H9 (cell line): ENCODE data around the gene HOXA4. TPM values are rescaled to one million over a fixed set of nuclear protein-coding genes. Genes with fewer than 3 reads are reported as not detected.

Source experiments
- DNase-seq: peaks from one replicate; pipeline ENCODE4 v3.0.0-alpha.2; 2017
- H2AFZ ChIP-seq: one replicate; pipeline ENCODE4 v1.6.1; 2013; ENCODE audit warnings: mild to moderate bottlenecking, low read length, control low read depth, moderate library complexity
- H2AK5ac ChIP-seq: 2 replicates; pipeline ENCODE4 v1.6.1; 2013; ENCODE audit warnings: low read length, control low read depth, mixed read lengths; ENCODE audit not compliant: insufficient read length
- H2BK120ac ChIP-seq: one replicate; pipeline ENCODE4 v1.6.1; 2013; ENCODE audit warnings: low read depth, mild to moderate bottlenecking, low read length, control low read depth, inconsistent platforms; ENCODE audit not compliant: poor library complexity, severe bottlenecking
- H2BK12ac ChIP-seq: 2 replicates; pipeline ENCODE4 v1.6.1; 2013; ENCODE audit warnings: low read length, control low read depth, mixed read lengths, low read depth; ENCODE audit not compliant: insufficient read length
- H2BK15ac ChIP-seq: 2 replicates; pipeline ENCODE4 v1.6.1; 2013; ENCODE audit warnings: low read depth, low read length, control low read depth
- H2BK20ac ChIP-seq: one replicate; pipeline ENCODE4 v1.6.1; 2013; ENCODE audit warnings: low read depth, mild to moderate bottlenecking, low read length, control low read depth, inconsistent platforms; ENCODE audit not compliant: poor library complexity, severe bottlenecking
- H2BK5ac ChIP-seq: 2 replicates; pipeline ENCODE4 v1.6.1; 2013; ENCODE audit warnings: low read length, control low read depth, mixed read lengths; ENCODE audit not compliant: insufficient read length
- H3K14ac ChIP-seq: 2 replicates; pipeline ENCODE4 v1.6.1; 2013; ENCODE audit warnings: low read length, control low read depth; ENCODE audit not compliant: insufficient read depth
- H3K18ac ChIP-seq: 2 replicates; pipeline ENCODE4 v1.6.1; 2013; ENCODE audit warnings: low read depth, mild to moderate bottlenecking, mixed read lengths, low read length, control low read depth; ENCODE audit not compliant: insufficient read length
- H3K23ac ChIP-seq: 2 replicates; pipeline ENCODE4 v1.6.1; 2013; ENCODE audit warnings: low read length, control low read depth, mixed read lengths, low read depth; ENCODE audit not compliant: insufficient read length
- H3K23me2 ChIP-seq: 2 replicates; pipeline ENCODE4 v1.6.1; 2013; ENCODE audit warnings: low read depth, mild to moderate bottlenecking, mixed read lengths, low read length, control low read depth; ENCODE audit not compliant: insufficient read length, poor library complexity, severe bottlenecking
- H3K27ac ChIP-seq: 2 replicates; pipeline ENCODE4 v1.5.1; 2013; ENCODE audit warnings: low read length, control low read depth, mixed read lengths, low read depth; ENCODE audit not compliant: insufficient read length
- H3K27me3 ChIP-seq: 2 replicates; pipeline ENCODE4 v1.6.1; 2013; ENCODE audit warnings: low read length, control low read depth, inconsistent platforms; ENCODE audit not compliant: insufficient read depth
- H3K4ac ChIP-seq: 2 replicates; pipeline ENCODE4 v1.6.1; 2013; ENCODE audit warnings: low read depth, mild to moderate bottlenecking, control low read depth, inconsistent platforms, low read length, moderate library complexity
- H3K4me1 ChIP-seq: 2 replicates; pipeline ENCODE4 v1.6.1; 2013; ENCODE audit warnings: low read length, control low read depth, inconsistent platforms; ENCODE audit not compliant: insufficient read depth
- H3K4me2 ChIP-seq: 2 replicates; pipeline ENCODE4 v1.6.1; 2013; ENCODE audit warnings: low read length, control low read depth, mixed read lengths; ENCODE audit not compliant: insufficient read length, insufficient read depth
- H3K56ac ChIP-seq: 2 replicates; pipeline ENCODE4 v1.6.1; 2013; ENCODE audit warnings: low read depth, mild to moderate bottlenecking, mixed read lengths, low read length, control low read depth; ENCODE audit not compliant: insufficient read length
- H3K79me1 ChIP-seq: 2 replicates; pipeline ENCODE4 v1.6.1; 2013; ENCODE audit warnings: low read depth, mild to moderate bottlenecking, moderate library complexity, low read length, control low read depth, inconsistent platforms; ENCODE audit not compliant: insufficient read depth, poor library complexity, severe bottlenecking
- H3K79me2 ChIP-seq: 2 replicates; pipeline ENCODE4 v1.6.1; 2013; ENCODE audit warnings: low read length, control low read depth, inconsistent platforms; ENCODE audit not compliant: insufficient read depth
- H3K9ac ChIP-seq: 2 replicates; pipeline ENCODE4 v1.6.1; 2013; ENCODE audit warnings: low read length, control low read depth, mixed read lengths; ENCODE audit not compliant: insufficient read length; ENCODE audit errors: extremely low read depth
- H3K9me3 ChIP-seq: one replicate; pipeline ENCODE4 v1.6.1; 2013; ENCODE audit warnings: low read depth, low read length, inconsistent platforms; ENCODE audit not compliant: control insufficient read depth
- H3T11ph ChIP-seq: one replicate; pipeline ENCODE4 v1.6.1; 2013; ENCODE audit warnings: mild to moderate bottlenecking, low read length, control low read depth, inconsistent platforms
- H4K20me1 ChIP-seq: one replicate; pipeline ENCODE4 v1.6.1; 2013; ENCODE audit not compliant: control insufficient read depth, insufficient read length, insufficient read depth
- H4K5ac ChIP-seq: 2 replicates; pipeline ENCODE4 v1.6.1; 2013; ENCODE audit warnings: low read depth, mild to moderate bottlenecking, mixed read lengths, low read length, control low read depth; ENCODE audit not compliant: insufficient read length
- H4K8ac ChIP-seq: replicated peaks from 2 replicates; pipeline ENCODE4 v1.6.1; 2013; ENCODE audit warnings: low read length, control low read depth, mixed read lengths, low read depth; ENCODE audit not compliant: insufficient read length
- H4K91ac ChIP-seq: 2 replicates; pipeline ENCODE4 v1.6.1; 2013; ENCODE audit warnings: low read depth, mild to moderate bottlenecking, moderate library complexity, mixed read lengths, low read length, control low read depth; ENCODE audit not compliant: insufficient read length
- H3K27ac Mint-ChIP-seq, 3 experiments: 2 replicates in 2 of 3; 3 replicates in 1 of 3; pipeline ENCODE4 v1.8.0; 2020 to 2021; ENCODE audit warnings: mixed read lengths in 3 of 3, mild to moderate bottlenecking in 1 of 3, moderate library complexity in 1 of 3
- H3K27me3 Mint-ChIP-seq: 2 replicates; pipeline ENCODE4 v1.8.0; 2021; ENCODE audit warnings: low read depth, mild to moderate bottlenecking, moderate library complexity, mixed read lengths
- H3K36me3 Mint-ChIP-seq, 3 experiments: 2 replicates in 2 of 3; 3 replicates in 1 of 3; pipeline ENCODE4 v1.8.0; 2020 to 2021; ENCODE audit warnings: low read depth in 3 of 3, mixed read lengths in 3 of 3; ENCODE audit not compliant: insufficient read depth in 1 of 3
- H3K4me1 Mint-ChIP-seq, 2 experiments: 2 replicates each; pipeline ENCODE4 v1.8.0; 2020; ENCODE audit warnings: mixed read lengths in 2 of 2
- H3K4me3 Mint-ChIP-seq, 2 experiments: 2 replicates in 1 of 2; 3 replicates in 1 of 2; pipeline ENCODE4 v1.8.0; 2020 to 2021; ENCODE audit warnings: mild to moderate bottlenecking in 2 of 2, mixed read lengths in 2 of 2, moderate library complexity in 1 of 2
- H3K9me3 Mint-ChIP-seq, 2 experiments: 2 replicates in 1 of 2; 3 replicates in 1 of 2; pipeline ENCODE4 v1.8.0; 2020; ENCODE audit warnings: mild to moderate bottlenecking in 2 of 2, mixed read lengths in 2 of 2, moderate library complexity in 1 of 2
- WGBS: extraction: QIAGEN DNeasy Blood & Tissue Kit; methylation state at CpG from one replicate; pipeline ENCODE4 v1.1.7; 2013; ENCODE audit warnings: missing lambda C conversion rate, low lambda C conversion rate, mixed read lengths; ENCODE audit not compliant: insufficient read length; ENCODE audit errors: extremely low coverage; 5-methylcytosine and 5-hydroxymethylcytosine counted together
- total RNA-seq: library from RNA; stranded (reverse); gene quantifications from 2 replicates; pipeline ENCODE4 v1.2.1, GENCODE V29; 2021
- TF ChIP-seq, protein P1 (sequence below): fragments of 200-600 bp; sonication (generic); conservative IDR thresholded peaks from 3 replicates; pipeline ENCODE4 v1.8.0; 2021; ENCODE audit warnings: antibody characterized with exemption, mild to moderate bottlenecking

Gene HOXA4
- total RNA-seq, 1 experiment from 2014 or later, result not detected

DNA sequence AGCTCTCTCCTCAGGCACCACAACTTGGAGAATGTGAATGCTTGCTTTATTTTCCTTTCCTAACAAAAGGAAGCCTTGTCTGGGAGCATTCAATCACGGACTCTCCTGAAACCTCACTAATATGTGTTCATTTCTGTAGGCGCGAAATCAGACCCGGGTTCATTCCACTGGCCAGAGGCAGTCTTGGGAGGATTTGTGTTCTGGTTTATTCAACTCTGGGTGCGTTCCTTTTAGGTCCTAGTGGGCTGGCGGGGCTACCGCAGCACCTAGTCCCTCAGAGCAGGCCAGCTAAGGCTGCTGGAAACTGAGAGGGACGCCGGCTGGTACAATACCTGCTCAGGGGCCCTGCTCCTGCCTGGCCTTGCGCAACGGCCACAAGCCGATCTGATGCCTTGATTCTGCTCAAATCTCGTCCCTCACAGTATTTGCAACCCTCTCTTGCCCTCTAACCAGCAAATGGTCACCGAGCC, 7.5 kb downstream of the HOXA4 start:
- Histone ChIP-seq H2BK20ac (no peak overlapping the region), H3K27ac (no peak overlapping the region), H3K23ac (no peak overlapping the region), H2BK120ac (no peak overlapping the region), H3K79me1 (no peaks in the 10 kb centered on the region), H4K5ac (no peak overlapping the region), H3K27me3 (peaks cover 100% of the 10 kb centered on the region), H2AK5ac (no peak overlapping the region), H3K79me2 (no peaks in the 10 kb centered on the region), H3K4me1 (no peaks in the 10 kb centered on the region), H3K56ac (no peak overlapping the region), H2BK15ac (no peak overlapping the region), H4K20me1 (peaks cover 2% of the 10 kb centered on the region), H3K4me2 (no peak overlapping the region), H3K9me3 (no peaks in the 10 kb centered on the region), H3K14ac (no peak overlapping the region), H2AFZ (no peak overlapping the region), H4K8ac (no peak overlapping the region), H3T11ph (no peak overlapping the region), H2BK5ac (no peak overlapping the region), H3K4ac (no peak overlapping the region), H3K23me2 (no peaks in the 10 kb centered on the region), H2BK12ac (no peak overlapping the region), H3K18ac (no peak overlapping the region), H3K9ac (no peak overlapping the region), H4K91ac (no peak overlapping the region)
- H3K36me3 Mint-ChIP-seq, result peaks cover 0 to 5% (median 0%) of the 10 kb centered on the region in 3 experiments; a peak in 1 of 7 replicates
- DNase-seq, result no peak
- peaks cover 9 to 13% of the 10 kb centered on the region in 2 experiments; a peak in 4 of 5 replicates for H3K9me3 Mint-ChIP-seq
- WGBS, result no CpG with 5 or more reads among the region's 14 CpGs
- no peak overlapping the region for H3K27ac Mint-ChIP-seq
- H3K4me1 Mint-ChIP-seq, result peaks cover 0 to 12% of the 10 kb centered on the region in 2 experiments; a peak in 1 of 4 replicates
- H3K27me3 Mint-ChIP-seq, result peaks cover 100% of the 10 kb centered on the region
- H3K4me3 Mint-ChIP-seq, result no peak overlapping the region
- TF ChIP-seq, protein P1, sequence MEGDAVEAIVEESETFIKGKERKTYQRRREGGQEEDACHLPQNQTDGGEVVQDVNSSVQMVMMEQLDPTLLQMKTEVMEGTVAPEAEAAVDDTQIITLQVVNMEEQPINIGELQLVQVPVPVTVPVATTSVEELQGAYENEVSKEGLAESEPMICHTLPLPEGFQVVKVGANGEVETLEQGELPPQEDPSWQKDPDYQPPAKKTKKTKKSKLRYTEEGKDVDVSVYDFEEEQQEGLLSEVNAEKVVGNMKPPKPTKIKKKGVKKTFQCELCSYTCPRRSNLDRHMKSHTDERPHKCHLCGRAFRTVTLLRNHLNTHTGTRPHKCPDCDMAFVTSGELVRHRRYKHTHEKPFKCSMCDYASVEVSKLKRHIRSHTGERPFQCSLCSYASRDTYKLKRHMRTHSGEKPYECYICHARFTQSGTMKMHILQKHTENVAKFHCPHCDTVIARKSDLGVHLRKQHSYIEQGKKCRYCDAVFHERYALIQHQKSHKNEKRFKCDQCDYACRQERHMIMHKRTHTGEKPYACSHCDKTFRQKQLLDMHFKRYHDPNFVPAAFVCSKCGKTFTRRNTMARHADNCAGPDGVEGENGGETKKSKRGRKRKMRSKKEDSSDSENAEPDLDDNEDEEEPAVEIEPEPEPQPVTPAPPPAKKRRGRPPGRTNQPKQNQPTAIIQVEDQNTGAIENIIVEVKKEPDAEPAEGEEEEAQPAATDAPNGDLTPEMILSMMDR, result no peak
